HepG2 (cell line): ENCODE results near the gene TAF11L14. TPM values are rescaled to one million over a fixed set of nuclear protein-coding genes. Genes with fewer than 3 reads are reported as not detected.

Experiments used
- ATAC-seq: fragments of 200-7000 bp; cut with Tn5 transposase; 3 replicates; pipeline ENCODE4 v1.9.1; 2020; ENCODE audit warnings: mild to moderate bottlenecking, moderate library complexity
- BruUV-seq: library from RNA; stranded (reverse); fragments of 400-500 nt; replicated peaks from 2 replicates; lab custom pipeline; 2021; lab: Mats Ljungman, UMichigan
- CTCF ChIA-PET: fragments of 300-600 bp; formaldehyde crosslinking; extraction: SDS; loops from one replicate; lab custom pipeline; 2021; ENCODE audit warnings: low total read pairs, inconsistent platforms, low intra/inter-chr PET ratio; lab: Yijun Ruan, JAX
- POLR2A ChIA-PET: fragments of 350-600 bp; sonication (Branson Sonifier 250); formaldehyde crosslinking; loops from one replicate; lab custom pipeline; 2020; ENCODE audit warnings: antibody characterized with exemption, inconsistent platforms; lab: Yijun Ruan, JAX
- DNase-seq: peaks from one replicate; pipeline ENCODE4 v3.0.0-alpha.2; 2015; ENCODE audit warnings: low spot score
- FAIRE-seq: peaks from 3 replicates; lab custom pipeline; 2011; peaks lifted over from hg19 to GRCh38; lab: Jason Lieb, UNC
- H2AFZ ChIP-seq: one replicate; pipeline ENCODE4 v1.6.1; 2011; ENCODE audit warnings: low read length, inconsistent platforms
- H3K27ac ChIP-seq: fragments of 300-600 bp; 3 replicates; pipeline ENCODE4 v1.8.0; 2011; ENCODE audit warnings: mixed run types, mild to moderate bottlenecking, mixed read lengths, low read length, inconsistent platforms; ENCODE audit not compliant: insufficient read depth; ENCODE audit errors: extremely low read length
- H3K27me3 ChIP-seq, 2 experiments: fragments of 200-600 bp in 1 of 2; 2 replicates in 1 of 2; 3 replicates in 1 of 2; pipeline versions ENCODE4 v1.6.0 to v1.8.0; 2011; ENCODE audit warnings: low read length in 2 of 2, mild to moderate bottlenecking in 2 of 2, moderate library complexity in 2 of 2, inconsistent platforms in 1 of 2; ENCODE audit not compliant: insufficient read depth in 2 of 2, control insufficient read depth in 1 of 2
- H3K36me3 ChIP-seq, 2 experiments: fragments of 200-600 bp in 1 of 2; replicated peaks in 1 of 2; 2 replicates in 1 of 2; 3 replicates in 1 of 2; pipeline versions ENCODE4 v1.5.1 to v1.8.0; 2011; ENCODE audit warnings: low read length in 2 of 2, inconsistent platforms in 1 of 2; ENCODE audit not compliant: insufficient read depth in 2 of 2, control insufficient read depth in 1 of 2
- H3K4me1 ChIP-seq: 2 replicates; pipeline ENCODE4 v1.5.1; 2012; ENCODE audit warnings: low read length, inconsistent platforms; ENCODE audit not compliant: insufficient read depth
- H3K4me2 ChIP-seq: 2 replicates; pipeline ENCODE4 v1.6.0; 2011; ENCODE audit warnings: low read depth, low read length, inconsistent platforms
- H3K4me3 ChIP-seq, 3 experiments: fragments of 200-600 bp in 1 of 3; sonication (generic), shearing (Covaris generic) in 1 of 3; replicated peaks in 1 of 3; 2 replicates each; pipeline ENCODE4 v1.5.1; 2011 to 2016; ENCODE audit warnings: low read length in 3 of 3, inconsistent platforms in 2 of 3, low read depth in 2 of 3, mild to moderate bottlenecking in 2 of 3, control low read depth in 1 of 3, mixed read lengths in 1 of 3; ENCODE audit not compliant: insufficient read depth in 1 of 3
- H3K79me2 ChIP-seq: one replicate; pipeline ENCODE4 v1.6.1; 2011; ENCODE audit warnings: low read length, inconsistent platforms; ENCODE audit not compliant: insufficient read depth
- H3K9ac ChIP-seq: 2 replicates; pipeline ENCODE4 v1.6.0; 2011; ENCODE audit warnings: mild to moderate bottlenecking, low read depth, low read length, inconsistent platforms; ENCODE audit not compliant: insufficient read depth
- H3K9me3 ChIP-seq: 2 replicates; pipeline ENCODE4 v1.5.1; 2012; ENCODE audit warnings: mild to moderate bottlenecking, low read length
- H4K20me1 ChIP-seq: 2 replicates; pipeline ENCODE4 v1.6.0; 2011; ENCODE audit warnings: inconsistent platforms, mild to moderate bottlenecking, low read length, moderate library complexity; ENCODE audit not compliant: insufficient read depth
- CC2D1A ChIP-seq: sonication (generic); formaldehyde crosslinking; IDR thresholded peaks from 2 replicates; pipeline ENCODE4 v1.8.1; 2023; ENCODE audit warnings: mild to moderate bottlenecking, missing genetic modification reagents
- FOSL2 ChIP-seq: sonication (generic); formaldehyde crosslinking; IDR thresholded peaks from 2 replicates; pipeline ENCODE4 v1.4.0; 2020; ENCODE audit warnings: missing genetic modification reagents
- HNF1B ChIP-seq: sonication (generic); formaldehyde crosslinking; IDR thresholded peaks from 2 replicates; pipeline ENCODE4 v1.5.1; 2020; ENCODE audit warnings: mild to moderate bottlenecking, moderate library complexity, missing genetic modification reagents
- KDM3A ChIP-seq: IDR thresholded peaks from 2 replicates; pipeline ENCODE4 v1.6.1; 2018; ENCODE audit warnings: low read depth, missing compliant biosample characterization
- MBNL3 ChIP-seq: fragments of 250-450 bp; sonication (Bioruptor Pico); conservative IDR thresholded peaks from 2 replicates; pipeline ENCODE4 v1.8.0; 2022; ENCODE audit warnings: mild to moderate bottlenecking, inconsistent platforms
- MIER2 ChIP-seq: IDR thresholded peaks from 2 replicates; pipeline ENCODE4 v1.6.1; 2016; ENCODE audit warnings: missing biosample characterization, missing genetic modification reagents
- SMAD3 ChIP-seq: sonication (generic); formaldehyde crosslinking; IDR thresholded peaks from 2 replicates; pipeline ENCODE4 v1.4.0; 2020; ENCODE audit warnings: missing genetic modification reagents
- TFE3 ChIP-seq: IDR thresholded peaks from 2 replicates; pipeline ENCODE4 v1.6.1; 2016
- ZMYM3 ChIP-seq: sonication (generic); formaldehyde crosslinking; IDR thresholded peaks from 2 replicates; pipeline ENCODE4 v1.5.1; 2020; ENCODE audit warnings: mild to moderate bottlenecking, missing genetic modification reagents
- ZNF362 ChIP-seq: sonication (generic); formaldehyde crosslinking; IDR thresholded peaks from 2 replicates; pipeline ENCODE4 v1.4.0; 2020; ENCODE audit warnings: missing genetic modification reagents, mild to moderate bottlenecking, borderline replicate concordance
- ZNF674 ChIP-seq: sonication (generic); formaldehyde crosslinking; IDR thresholded peaks from 2 replicates; pipeline ENCODE4 v1.5.0; 2020; ENCODE audit warnings: low read depth, mild to moderate bottlenecking, missing genetic modification reagents
- WGBS: methylation state at CpG from one replicate; pipeline ENCODE4 v1.1.6; 2017; ENCODE audit warnings: low lambda C conversion rate; 5-methylcytosine and 5-hydroxymethylcytosine counted together
- in situ Hi-C: cut with HindIII; loops from 2 replicates; pipeline ENCODE4 v1.10.0; 2017; ENCODE audit warnings: low pct_unique_long_range_greater_than_20kb; ENCODE audit not compliant: extremely low pct_ligation_motif_present
- intact Hi-C: fragments of 100-400 bp; cut with micrococcal nuclease; formaldehyde crosslinking; loops from one replicate; pipeline ENCODE4 v1.10.0; 2022; ENCODE audit not compliant: unreplicated experiment
- polyA plus RNA-seq, 8 experiments: library from polyadenylated mRNA; depleted of rRNA in 3 of 8; stranded (reverse) in 7 of 8; unstranded in 1 of 8; fragments of >200 nt; fragmentation: Illumina TruSeq in 4 of 8; extraction: Trizol in 4 of 8; gene quantifications; 2 replicates each; pipeline versions ENCODE4 v1.2.1 to v1.2.3, GENCODE V29; 2011 to 2016; ENCODE audit warnings: low read depth in 4 of 8, missing spikeins in 1 of 8, mixed read lengths in 1 of 8; ENCODE audit not compliant: insufficient read depth in 1 of 8
- total RNA-seq, 5 experiments: library from RNA; depleted of rRNA; stranded (reverse); fragments of >200 nt; fragmentation: Illumina TruSeq; extraction: Trizol; gene quantifications; 2 replicates each; pipeline ENCODE4 v1.2.3, GENCODE V29; 2016; ENCODE audit warnings: low read depth in 1 of 5

TAF11L14 gene
- total and polyA plus RNA-seq, 2 of the 13 experiments (the other 11 are each of a cell fraction or from before 2014, with no cell fraction given): not detected

- no peak overlapping the region for H3K4me2 ChIP-seq
- POLR2A ChIA-PET: no interaction called here
- intact Hi-C loops: no loop called here
- H3K27ac ChIP-seq: no peak overlapping the region
- H3K27me3 ChIP-seq: no peaks in the 10 kb centered on the region; a peak in 1 of 5 replicates
- H3K79me2 ChIP-seq: no peaks in the 10 kb centered on the region
- H3K4me3 ChIP-seq: no peak overlapping the region
- H3K9me3 ChIP-seq: peaks cover 11% of the 10 kb centered on the region
- WGBS: 20% methylated on average over 5 of the region's 8 CpGs
- H3K36me3 ChIP-seq: no peaks in the 10 kb centered on the region
- H4K20me1 ChIP-seq: no peaks in the 10 kb centered on the region
- BruUV-seq: no TSS peak
- TF ChIP-seq HNF1B (no peak), ZMYM3 (CRISPR knock-in tag) (no peak), ZNF674 (CRISPR knock-in tag) (no peak), CC2D1A (CRISPR knock-in tag) (no peak), TFE3 (no peak), FOSL2 (CRISPR knock-in tag) (no peak), ZNF362 (CRISPR knock-in tag) (no peak), SMAD3 (CRISPR knock-in tag) (no peak), KDM3A (CRISPR knock-in tag) (no peak), MIER2 (no peak), MBNL3 (no peak)
- TF ChIP-seq, all 625 proteins: peak for 0
- Histone ChIP-seq H3K4me1 (no peaks in the 10 kb centered on the region), H2AFZ (no peak overlapping the region), H3K9ac (no peak overlapping the region)
- FAIRE-seq: no peak
- no peak for ATAC-seq
- CTCF ChIA-PET: no interaction called here
- DNase-seq: no peak
- in situ Hi-C loops: no loop called here
Observed at GRCh38 chr5:17663182-17663581, 28.9 kb downstream of the TAF11L14 start.
